B cell (primary cell): Measurements from ENCODE around the gene ARHGAP33. TPM values are rescaled to one million over a fixed set of nuclear protein-coding genes. Genes with fewer than 3 reads are reported as not detected.

ENCODE experiments used
- ATAC-seq: fragments of 200-7000 bp; cut with Tn5 transposase; one replicate; pipeline ENCODE4 v1.10.0; 2021; ENCODE audit warnings: low read depth, mild to moderate bottlenecking, moderate number of reproducible peaks, moderate library complexity
- CTCF ChIA-PET: fragments of 350-600 bp; sonication (Branson Sonifier 250); formaldehyde crosslinking; loops from one replicate; lab custom pipeline; 2021; ENCODE audit warnings: antibody characterized with exemption, inconsistent platforms; lab: Charles Lee
- POLR2A ChIA-PET: fragments of 350-600 bp; sonication (Branson Sonifier 250); formaldehyde crosslinking; loops from one replicate; lab custom pipeline; 2021; ENCODE audit warnings: antibody characterized with exemption; lab: Charles Lee
- DNase-seq: peaks from one replicate; pipeline ENCODE4 v3.0.0; 2013
- H2AFZ ChIP-seq: 2 replicates; pipeline ENCODE4 v1.6.1; 2012; ENCODE audit warnings: mild to moderate bottlenecking, low read depth, low read length; ENCODE audit not compliant: insufficient read depth, poor library complexity, severe bottlenecking
- H3K27ac ChIP-seq, 2 donors: 1 replicate in 1 of 2; 2 replicates in 1 of 2; pipeline ENCODE4 v1.5.1; 2012 to 2013; ENCODE audit warnings: low read length in 2 of 2, mild to moderate bottlenecking in 2 of 2, moderate library complexity in 1 of 2
- H3K27me3 ChIP-seq, 4 experiments: fragments of 200-600 bp in 1 of 4; sonication (generic) in 1 of 4; replicated peaks in 1 of 4; 1 replicate in 2 of 4; 2 replicates in 2 of 4; pipeline versions ENCODE4 v1.6.1 to v1.7.0; 2013 to 2016; ENCODE audit warnings: low read length in 3 of 4, mild to moderate bottlenecking in 2 of 4, mixed read lengths in 1 of 4, moderate library complexity in 1 of 4; ENCODE audit not compliant: insufficient read depth in 4 of 4, control insufficient read depth in 3 of 4; ENCODE audit errors: control extremely low read depth in 1 of 4
- H3K36me3 ChIP-seq, 2 experiments: replicated peaks in 1 of 2; 1 replicate in 1 of 2; 2 replicates in 1 of 2; pipeline versions ENCODE4 v1.6.1 to v1.7.1; 2013; ENCODE audit warnings: low read length in 1 of 2; ENCODE audit not compliant: insufficient read depth in 2 of 2, control insufficient read depth in 1 of 2; ENCODE audit errors: control extremely low read depth in 1 of 2, extremely low read depth in 1 of 2
- H3K4me1 ChIP-seq, 2 donors: fragments of 200-600 bp in 1 of 2; sonication (generic) in 1 of 2; 1 replicate in 1 of 2; 2 replicates in 1 of 2; pipeline versions ENCODE4 v1.5.1 to v1.6.1; 2013 to 2017; ENCODE audit warnings: low read length in 2 of 2; ENCODE audit not compliant: control insufficient read depth in 2 of 2, insufficient read depth in 2 of 2
- H3K4me2 ChIP-seq: replicated peaks from 2 replicates; pipeline ENCODE3; 2012; ENCODE audit warnings: mild to moderate bottlenecking, low read depth, low read length; ENCODE audit not compliant: poor library complexity, severe bottlenecking
- H3K4me3 ChIP-seq, 5 experiments: fragments of 200-600 bp in 1 of 5; sonication (generic) in 1 of 5; 1 replicate in 3 of 5; 2 replicates in 2 of 5; pipeline versions ENCODE4 v1.5.1 to v1.7.0; 2011 to 2016; ENCODE audit warnings: low read length in 4 of 5, mild to moderate bottlenecking in 4 of 5, low read depth in 2 of 5, control low read depth in 1 of 5, moderate library complexity in 1 of 5; ENCODE audit not compliant: insufficient read depth in 1 of 5; ENCODE audit errors: control extremely low read depth in 1 of 5, extremely low read depth in 1 of 5
- H3K79me2 ChIP-seq: fragments of 200-600 bp; sonication (generic); one replicate; pipeline ENCODE4 v1.6.0; 2016; ENCODE audit warnings: low read length; ENCODE audit not compliant: control insufficient read depth, insufficient read depth
- H3K9ac ChIP-seq: fragments of 200-600 bp; sonication (generic); 2 replicates; pipeline ENCODE4 v1.6.1; 2017; ENCODE audit warnings: mild to moderate bottlenecking, low read length, moderate library complexity
- H3K9me3 ChIP-seq, 3 donors: one replicate each; pipeline versions ENCODE4 v1.6.1 to v1.7.1; 2013; ENCODE audit warnings: low read length in 2 of 3; ENCODE audit not compliant: control insufficient read depth in 2 of 3, insufficient read depth in 1 of 3; ENCODE audit errors: control extremely low read depth in 1 of 3
- H4K20me1 ChIP-seq: 2 replicates; pipeline ENCODE4 v1.6.0; 2012; ENCODE audit warnings: mild to moderate bottlenecking, low read length; ENCODE audit not compliant: insufficient read depth, control insufficient read depth, poor library complexity, severe bottlenecking
- H3K27ac Mint-ChIP-seq: one replicate; pipeline ENCODE4 v1.8.0; 2021; ENCODE audit warnings: mixed read lengths
- H3K27me3 Mint-ChIP-seq: one replicate; pipeline ENCODE4 v1.8.0; 2021; ENCODE audit warnings: mixed read lengths
- H3K4me1 Mint-ChIP-seq: one replicate; pipeline ENCODE4 v1.8.0; 2021; ENCODE audit warnings: mixed read lengths
- H3K4me3 Mint-ChIP-seq: one replicate; pipeline ENCODE4 v1.8.0; 2021; ENCODE audit warnings: mixed read lengths
- H3K9me3 Mint-ChIP-seq: one replicate; pipeline ENCODE4 v1.8.0; 2022; ENCODE audit warnings: mixed read lengths; ENCODE audit not compliant: insufficient read depth
- CTCF ChIP-seq: fragments of 200-600 bp; IDR thresholded peaks from one replicate; pipeline ENCODE4 v1.8.0; 2022; ENCODE audit warnings: antibody characterized with exemption, mild to moderate bottlenecking
- EZH2 ChIP-seq: IDR thresholded peaks from 2 replicates; pipeline ENCODE4 v1.6.1; 2012; ENCODE audit warnings: borderline replicate concordance, low read depth, mild to moderate bottlenecking, moderate library complexity, low read length; ENCODE audit not compliant: insufficient read depth, poor library complexity, severe bottlenecking
- WGBS: methylation state at CpG from one replicate; pipeline ENCODE4 v1.1.5; 2013; ENCODE audit warnings: missing lambda C conversion rate; ENCODE audit not compliant: insufficient coverage; 5-methylcytosine and 5-hydroxymethylcytosine counted together
- intact Hi-C: fragments of 100-400 bp; cut with micrococcal nuclease; formaldehyde crosslinking; loops from one replicate; pipeline ENCODE4 v1.10.0; 2022
- polyA plus RNA-seq: library from polyadenylated mRNA; depleted of rRNA; stranded (reverse); fragments of >200 nt; gene quantifications from 2 replicates; pipeline ENCODE4 v1.2.3, GENCODE V29; 2012
- total RNA-seq, 2 donors: library from RNA; stranded (reverse); fragments of 120-200 nt in 1 of 2; gene quantifications; 1 replicate in 1 of 2; 2 replicates in 1 of 2; pipeline versions ENCODE4 v1.2.3 to v1.2.4, GENCODE V29; 2013 to 2022

ARHGAP33 gene
- total and polyA plus RNA-seq, 2 donors (not counting 1 experiment from before 2014, with no cell fraction given) = 18.2 to 27.8 TPM

GRCh38 chr19:35782589-35782988 is 7.2 kb downstream of the ARHGAP33 start:
- TF ChIP-seq EZH2 = no peak
- no peak for TF ChIP-seq CTCF
- Histone ChIP-seq H3K4me1 (no peaks in the 10 kb centered on the region), H3K27ac (no peak overlapping the region), H3K4me2 (no peak overlapping the region), H3K79me2 (no peaks in the 10 kb centered on the region), H3K9ac (no peak overlapping the region), H3K36me3 (peaks cover 0 to 5% of the 10 kb centered on the region in 2 experiments), H3K27me3 (no peaks in the 10 kb centered on the region), H4K20me1 (no peaks in the 10 kb centered on the region), H3K4me3 (no peak overlapping the region), H3K9me3 (no peaks in the 10 kb centered on the region), H2AFZ (no peak overlapping the region)
- WGBS = 99% methylated on average over 9 of the region's 12 CpGs
- H3K27ac Mint-ChIP-seq = no peak overlapping the region
- H3K27me3 Mint-ChIP-seq = no peaks in the 10 kb centered on the region
- DNase-seq = no peak
- intact Hi-C loops = no loop called here
- POLR2A ChIA-PET = no interaction called here
- H3K4me1 Mint-ChIP-seq = no peaks in the 10 kb centered on the region
- H3K4me3 Mint-ChIP-seq = no peak overlapping the region
- no peaks in the 10 kb centered on the region for H3K9me3 Mint-ChIP-seq
- no peak for ATAC-seq
- CTCF ChIA-PET = no interaction called here

GRCh38 chr19:35783469-35784434 is 8.4 kb downstream of the ARHGAP33 start:
- no peak overlapping the region for H3K4me3 Mint-ChIP-seq
- H3K27ac ChIP-seq = no peak overlapping the region
- no peaks in the 10 kb centered on the region for H3K27me3 Mint-ChIP-seq
- intact Hi-C loops = no loop called here
- H3K9me3 ChIP-seq = no peaks in the 10 kb centered on the region
- peaks cover 0 to 5% of the 10 kb centered on the region in 2 experiments for H3K36me3 ChIP-seq
- 94% methylated on average over 22 of the region's 28 CpGs for WGBS
- TF ChIP-seq EZH2 (no peak), CTCF (no peak)
- H3K9me3 Mint-ChIP-seq = no peaks in the 10 kb centered on the region
- no peak overlapping the region for H3K9ac ChIP-seq
- no peaks in the 10 kb centered on the region for H3K27me3 ChIP-seq
- H3K4me1 ChIP-seq = no peaks in the 10 kb centered on the region
- H3K27ac Mint-ChIP-seq = no peak overlapping the region
- H4K20me1 ChIP-seq = no peaks in the 10 kb centered on the region
- no peak for DNase-seq
- ChIA-PET CTCF (no interaction called here), POLR2A (interaction anchor here (0.6 kb wide), 1 partner anchor 293 kb away, joined by 9 read pairs; no protein-coding TSS in a partner anchor)
- no peak for ATAC-seq
- H3K4me2 ChIP-seq = no peak overlapping the region
- no peaks in the 10 kb centered on the region for H3K79me2 ChIP-seq
- no peaks in the 10 kb centered on the region for H3K4me1 Mint-ChIP-seq
- H3K4me3 ChIP-seq = no peak overlapping the region
- H2AFZ ChIP-seq = no peak overlapping the region
